SKM-1 treated with dmso at 0.1 percent for 144 hours (cell line): ENCODE measurements around the gene HSP90AB1.
"Not testable (repeated sequence)": the region's sequence is repeated elsewhere in the genome, so short reads cannot be mapped to it uniquely, and the experiment has no call there.

Experiments
- DNase-seq: peaks from one replicate; lab custom pipeline; 2025; ENCODE audit not compliant: unreplicated experiment; lab: John Stamatoyannopoulos, UW

The HSP90AB1 gene

DNA sequence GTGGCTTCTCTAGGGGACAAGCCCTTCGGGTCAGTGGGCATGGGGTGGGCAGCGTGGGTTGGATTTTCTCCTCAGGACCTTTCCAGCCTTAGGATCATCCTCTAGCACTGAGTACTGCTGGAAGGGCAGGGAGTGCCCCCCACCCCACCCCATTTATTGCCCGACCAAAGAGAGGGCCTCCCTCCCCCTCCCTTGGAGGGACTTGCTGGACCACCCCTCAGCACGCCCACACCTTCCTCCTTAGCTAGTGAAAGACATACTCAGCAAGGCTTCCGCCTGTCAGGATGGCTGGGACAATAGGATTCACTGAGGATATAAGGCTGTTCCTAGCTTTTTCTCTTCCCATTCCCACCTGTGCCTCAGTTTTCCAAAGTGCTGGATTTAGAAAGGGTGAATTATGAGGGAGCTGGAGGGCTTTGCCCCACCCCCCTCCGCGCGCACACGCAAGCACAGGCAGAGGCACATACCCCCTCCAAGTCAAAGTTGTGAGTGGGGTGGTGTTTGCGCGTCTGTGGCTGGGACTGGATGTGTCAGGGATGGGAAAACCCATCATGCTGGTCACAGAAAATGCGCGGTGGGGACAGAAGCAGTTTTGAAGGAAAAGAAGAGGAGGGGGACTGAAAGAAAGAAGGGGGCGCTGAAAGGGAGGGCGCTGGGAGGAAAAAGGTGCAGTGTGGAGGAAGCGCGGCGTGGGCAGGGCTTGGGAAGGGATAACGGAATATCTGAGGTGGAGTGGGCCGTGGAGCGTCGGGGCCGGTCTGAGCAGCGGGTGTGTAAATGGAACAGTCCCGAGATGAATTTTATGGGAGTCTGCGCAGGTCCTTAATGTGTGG, 24.2 kb upstream of the HSP90AB1 start:
- DNase-seq = no peak

DNA sequence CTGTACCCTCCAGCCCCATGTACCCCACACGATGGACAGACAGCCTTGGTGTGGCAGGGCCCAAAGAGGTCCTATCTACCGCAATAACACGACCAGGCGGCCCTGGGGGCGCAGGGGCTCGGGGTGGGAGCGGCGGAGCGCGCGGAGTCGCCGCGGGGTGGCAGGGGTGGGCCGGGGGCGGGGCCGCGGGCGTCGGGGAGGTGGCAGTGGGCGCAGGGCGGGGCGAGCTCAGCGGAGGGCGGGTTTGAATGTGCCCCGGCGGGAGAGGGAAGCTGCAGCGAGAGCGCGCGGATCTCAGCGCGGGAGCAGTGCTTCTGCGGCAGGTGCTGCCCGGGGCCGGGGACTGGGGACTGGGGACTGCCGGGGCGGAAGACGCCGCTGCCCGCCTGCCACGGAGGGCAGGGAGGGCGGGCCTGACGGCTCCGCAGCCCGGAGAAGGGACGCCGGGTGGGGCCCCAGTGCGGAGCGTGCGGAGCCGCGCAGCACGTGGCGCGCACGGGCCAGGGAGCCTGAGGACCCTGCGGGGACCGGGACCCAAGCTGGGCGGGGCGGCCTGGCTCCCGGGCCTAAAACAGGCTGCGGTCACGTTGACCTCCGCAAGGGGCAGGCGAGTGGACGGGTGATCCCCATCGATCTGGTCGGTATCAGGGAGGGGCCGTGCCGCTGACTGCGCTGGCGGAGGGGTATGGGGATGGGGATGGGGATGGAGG, 23.4 kb upstream of the HSP90AB1 start, which contains the start of gene SLC29A1:
Gene SLC29A1, plus strand, starts transcription at position 277 of the 710 bp plus-strand sequence. CDS start 3,719 bp downstream, outside the sequence.
- DNase-seq = peak; percentile 84

DNA sequence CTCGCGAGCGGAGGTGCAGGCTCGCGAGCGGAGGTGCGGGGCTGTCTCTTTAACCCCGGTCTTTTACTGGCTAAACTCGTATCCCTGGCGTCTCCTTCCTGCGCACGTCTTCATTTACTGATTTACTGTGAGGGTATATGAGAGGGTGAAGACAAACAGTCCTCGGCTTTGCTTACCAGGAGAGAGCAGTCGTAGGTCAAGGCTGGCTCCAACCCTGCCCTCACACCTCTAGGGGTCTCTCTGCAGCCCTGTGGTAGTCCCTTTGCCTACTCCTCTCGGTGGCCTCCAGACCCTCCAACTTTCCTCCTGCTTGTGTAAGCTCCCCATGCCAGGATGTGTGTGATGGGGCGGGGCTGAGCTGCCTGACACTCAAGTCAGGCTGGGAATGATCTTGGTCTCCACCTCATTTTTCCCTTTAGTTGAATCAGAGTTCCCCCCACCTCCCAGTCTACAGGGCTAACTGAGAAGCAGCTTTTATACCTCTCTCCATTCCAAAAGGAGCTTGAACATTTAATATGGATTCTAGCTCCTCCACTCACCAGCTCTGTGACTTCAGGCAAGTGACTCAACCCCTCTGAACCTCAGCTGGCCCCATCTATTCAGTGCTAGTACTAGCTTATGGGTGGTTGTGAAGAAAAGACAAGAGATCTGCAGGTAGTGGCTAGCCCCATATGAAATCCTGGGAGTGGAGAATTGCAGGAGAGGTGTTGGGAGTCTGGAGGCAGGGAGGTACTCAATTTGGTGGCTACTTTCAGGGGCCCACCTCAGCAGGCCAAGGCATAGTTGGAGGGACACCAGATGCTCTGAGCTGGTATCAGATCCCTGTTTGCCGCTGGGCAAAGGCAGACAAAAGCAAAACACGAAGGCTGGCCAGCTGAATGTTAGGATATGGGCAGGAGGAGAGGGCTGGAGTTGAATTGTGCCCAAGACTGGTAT, 22.6 kb upstream of the HSP90AB1 start:
- no peak for DNase-seq

DNA sequence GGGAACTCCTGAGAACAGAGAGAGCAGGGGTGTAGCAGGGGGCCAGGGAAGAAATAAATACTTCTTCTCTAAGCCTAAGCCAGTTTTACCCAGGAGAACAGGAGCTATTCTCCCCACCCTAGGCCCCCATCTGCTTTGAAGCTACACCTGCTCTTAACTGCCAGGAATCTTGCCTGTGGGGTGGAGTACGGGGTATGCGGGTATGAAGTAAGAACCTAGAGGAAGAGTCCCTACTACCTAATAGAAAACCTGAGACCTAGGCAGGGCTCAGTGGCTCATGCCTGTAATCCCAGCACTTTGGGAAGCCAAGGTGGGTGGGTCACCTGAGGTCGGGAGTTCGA, 22.0 kb upstream of the HSP90AB1 start:
- no peak for DNase-seq

DNA sequence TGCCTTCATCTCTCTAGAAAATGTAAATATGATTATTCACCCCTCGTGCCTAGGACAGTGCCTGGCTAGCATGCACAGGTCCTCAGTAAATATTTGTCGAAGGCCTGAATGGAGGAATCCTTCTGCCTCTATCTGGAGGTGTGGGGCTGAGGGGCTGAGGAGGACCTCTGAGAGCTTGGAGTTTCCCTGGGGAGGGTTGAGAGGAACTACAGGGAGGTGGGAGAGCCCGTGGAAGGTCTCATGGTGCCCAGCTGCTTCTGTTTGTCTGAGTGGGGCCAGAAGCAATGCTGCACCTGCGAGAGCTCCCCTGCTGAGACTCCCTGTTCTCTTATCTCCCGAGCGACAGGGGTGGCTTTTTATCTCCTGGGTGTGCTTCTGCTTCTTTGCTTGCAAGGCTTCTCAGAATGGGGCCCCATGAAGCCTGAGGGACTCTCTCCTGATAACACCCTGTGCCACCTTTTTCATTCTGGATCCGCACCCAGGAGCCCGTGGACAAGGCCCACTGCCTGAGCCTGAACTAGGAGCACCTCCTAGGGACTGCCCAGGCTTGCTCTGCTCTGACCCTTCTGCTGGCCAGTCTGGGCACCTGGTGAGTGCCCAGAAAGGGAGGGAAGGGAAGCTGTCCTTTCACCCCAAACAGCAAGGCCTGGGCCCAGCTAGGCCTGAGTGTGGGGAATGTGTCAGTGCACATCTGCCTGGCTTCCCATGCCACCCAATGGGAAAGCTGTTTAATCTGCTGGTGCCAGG, 21.1 kb upstream of the HSP90AB1 start:
- no peak for DNase-seq

DNA sequence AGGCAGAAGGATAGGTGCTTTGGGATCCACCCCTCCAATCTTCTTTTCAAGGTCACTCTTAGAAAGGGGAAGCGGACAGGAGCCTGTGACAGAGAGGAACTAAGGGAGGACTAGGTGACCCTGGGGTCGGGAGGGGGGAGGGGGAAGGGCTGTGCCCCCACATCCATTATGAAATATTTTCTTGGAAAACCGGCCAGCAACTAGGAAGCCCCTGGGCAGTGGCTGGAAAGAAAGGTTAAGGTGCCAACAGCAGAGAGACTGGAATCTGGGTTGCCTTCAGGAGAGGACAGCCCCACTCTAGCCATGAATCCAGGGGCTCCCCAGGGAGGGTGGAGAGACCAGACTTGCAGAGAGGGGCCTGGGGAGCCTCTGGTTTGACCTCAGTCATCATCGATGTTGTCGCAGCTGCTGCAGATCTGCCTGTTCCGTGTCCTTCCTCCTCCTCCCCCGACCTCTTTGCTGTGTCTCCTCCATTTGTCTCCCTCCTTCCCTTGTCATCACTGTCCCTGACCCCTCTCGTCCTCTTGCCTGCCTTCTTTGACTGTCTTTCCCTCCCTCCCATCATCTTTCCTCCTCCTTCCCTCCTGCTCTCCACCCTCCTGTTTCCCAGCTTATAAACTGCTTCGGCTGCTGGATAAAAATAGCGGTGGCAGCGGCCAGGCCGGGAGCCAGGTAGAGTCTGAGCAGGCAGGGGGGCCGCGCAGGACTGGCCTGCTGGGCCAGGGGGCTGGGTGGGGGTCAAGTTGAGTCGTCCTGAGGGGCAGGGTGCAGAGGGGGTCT, 20.3 kb upstream of the HSP90AB1 start:
- peak; percentile 40 for DNase-seq

DNA sequence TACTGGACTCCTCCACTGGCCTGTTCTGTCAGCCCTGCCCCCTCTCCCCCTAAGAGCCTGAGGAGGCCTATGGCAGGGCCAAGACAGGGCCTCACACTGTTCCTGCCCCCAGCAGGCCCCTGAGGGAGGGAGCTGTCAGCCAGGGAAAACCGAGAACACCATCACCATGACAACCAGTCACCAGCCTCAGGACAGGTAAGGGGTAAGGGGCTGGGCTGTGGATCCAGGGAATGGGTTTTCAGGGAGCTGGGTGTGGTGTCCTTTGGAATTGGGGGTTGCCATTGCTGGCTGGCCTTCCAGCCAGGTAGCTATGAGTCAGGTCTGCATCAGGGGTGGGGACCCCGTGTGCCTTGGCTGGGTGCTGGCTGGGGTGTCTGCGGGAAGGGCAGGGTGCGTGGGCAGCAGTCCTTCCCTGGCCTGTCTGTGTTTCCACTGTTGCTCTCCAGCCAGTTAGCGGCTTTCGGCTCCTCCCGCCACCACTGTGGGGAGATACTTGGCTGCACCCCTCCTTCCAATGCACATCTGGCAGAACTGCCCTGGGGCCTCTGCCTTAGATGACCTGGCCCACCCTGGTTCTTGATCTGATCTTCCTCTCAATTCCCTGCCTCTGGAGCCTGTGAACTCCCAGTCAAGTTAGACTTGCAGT, 19.6 kb upstream of the HSP90AB1 start:
- DNase-seq = no peak

DNA sequence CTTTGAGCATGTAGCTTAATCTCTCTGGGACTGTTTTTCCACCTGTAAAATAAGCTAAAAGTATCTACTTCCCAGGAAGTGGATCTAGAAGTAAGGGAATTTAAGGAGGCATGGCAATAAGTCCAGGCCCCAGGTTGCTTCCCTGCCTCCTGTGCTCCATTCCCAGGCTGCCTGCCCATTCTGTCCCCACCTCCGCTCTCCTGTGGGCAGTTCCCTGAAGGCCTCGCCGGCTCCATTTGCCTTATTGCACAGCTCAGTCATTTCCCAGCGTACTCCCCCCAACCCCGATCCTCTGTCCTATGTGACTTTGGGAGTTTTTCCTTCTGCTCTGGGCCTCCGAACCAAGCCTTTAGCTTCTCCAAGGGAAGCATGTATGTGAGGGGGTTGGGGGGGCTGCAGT, 18.9 kb upstream of the HSP90AB1 start:
- no peak for DNase-seq

DNA sequence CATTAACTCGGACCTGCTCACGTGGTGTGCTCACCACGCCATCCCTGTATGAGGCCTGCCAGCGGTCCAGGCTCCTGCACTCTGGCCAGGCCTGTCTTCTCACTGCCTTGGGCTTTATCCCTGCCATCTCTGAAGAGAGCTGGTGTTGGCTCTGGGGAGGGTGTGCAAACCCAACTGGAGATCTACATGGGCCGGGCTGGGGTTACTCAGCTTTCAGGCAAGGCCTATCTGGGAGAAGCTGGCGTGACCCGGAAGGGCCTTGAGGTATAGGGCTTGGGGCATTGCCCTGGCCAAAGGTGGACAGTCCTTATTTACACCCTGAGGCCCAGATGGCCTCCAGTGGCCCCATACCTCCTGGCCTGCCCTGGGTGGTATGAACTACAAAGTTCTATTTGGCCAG, 18.5 kb upstream of the HSP90AB1 start:
- no peak for DNase-seq

GRCh38 chr6:44228836-44229235, 18.1 kb upstream of the HSP90AB1 start:
- no peak for DNase-seq

- no peak for DNase-seq
These were observed 17.4 kb upstream of the HSP90AB1 start for GRCh38 chr6:44229376-44230033.

GRCh38 chr6:44230034-44230675, 16.7 kb upstream of the HSP90AB1 start:
- DNase-seq = no peak

GRCh38 chr6:44231426-44231825, 15.5 kb upstream of the HSP90AB1 start:
- DNase-seq = not testable (repeated sequence)

DNA sequence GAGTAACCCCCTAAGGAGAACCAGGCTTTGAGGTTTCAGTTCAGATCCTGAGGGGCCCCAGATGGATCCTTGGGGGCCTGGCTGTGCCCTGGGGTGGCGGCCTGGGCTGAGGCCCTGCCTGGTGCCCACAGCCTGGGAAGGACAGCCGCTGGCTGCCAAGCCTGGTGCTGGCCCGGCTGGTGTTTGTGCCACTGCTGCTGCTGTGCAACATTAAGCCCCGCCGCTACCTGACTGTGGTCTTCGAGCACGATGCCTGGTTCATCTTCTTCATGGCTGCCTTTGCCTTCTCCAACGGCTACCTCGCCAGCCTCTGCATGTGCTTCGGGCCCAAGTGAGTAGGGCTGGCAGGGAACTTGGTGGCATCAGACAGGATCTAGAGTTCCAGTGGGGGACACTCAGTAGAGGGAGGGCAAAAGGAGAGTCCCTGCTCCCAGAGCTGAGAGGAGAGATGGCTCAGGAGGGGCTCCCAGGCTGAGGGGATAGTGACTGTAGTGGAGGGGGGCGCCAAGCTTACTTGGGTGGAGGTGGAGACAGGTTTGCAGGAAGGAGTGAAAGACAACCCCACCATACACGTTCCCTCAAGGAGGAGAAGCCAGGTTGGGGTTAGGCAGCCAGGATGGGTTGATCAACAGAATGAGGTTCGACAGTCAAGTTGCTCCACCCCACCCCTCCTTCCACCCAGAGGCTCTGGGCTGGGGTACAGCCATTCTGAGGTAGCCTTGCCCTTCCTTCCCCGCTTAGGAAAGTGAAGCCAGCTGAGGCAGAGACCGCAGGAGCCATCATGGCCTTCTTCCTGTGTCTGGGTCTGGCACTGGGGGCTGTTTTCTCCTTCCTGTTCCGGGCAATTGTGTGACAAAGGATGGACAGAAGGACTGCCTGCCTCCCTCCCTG, 14.0 kb upstream of the HSP90AB1 start:
- no peak for DNase-seq

DNA sequence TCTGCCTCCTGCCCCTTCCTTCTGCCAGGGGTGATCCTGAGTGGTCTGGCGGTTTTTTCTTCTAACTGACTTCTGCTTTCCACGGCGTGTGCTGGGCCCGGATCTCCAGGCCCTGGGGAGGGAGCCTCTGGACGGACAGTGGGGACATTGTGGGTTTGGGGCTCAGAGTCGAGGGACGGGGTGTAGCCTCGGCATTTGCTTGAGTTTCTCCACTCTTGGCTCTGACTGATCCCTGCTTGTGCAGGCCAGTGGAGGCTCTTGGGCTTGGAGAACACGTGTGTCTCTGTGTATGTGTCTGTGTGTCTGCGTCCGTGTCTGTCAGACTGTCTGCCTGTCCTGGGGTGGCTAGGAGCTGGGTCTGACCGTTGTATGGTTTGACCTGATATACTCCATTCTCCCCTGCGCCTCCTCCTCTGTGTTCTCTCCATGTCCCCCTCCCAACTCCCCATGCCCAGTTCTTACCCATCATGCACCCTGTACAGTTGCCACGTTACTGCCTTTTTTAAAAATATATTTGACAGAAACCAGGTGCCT, 13.3 kb upstream of the HSP90AB1 start:
- DNase-seq = no peak

- no peak for DNase-seq
These were observed 12.5 kb upstream of the HSP90AB1 start for GRCh38 chr6:44234101-44235025.
